Glomerular endothelial cell (primary cell): ENCODE results near the gene NT5DC2. TPM values are rescaled to one million over a fixed set of nuclear protein-coding genes. Genes with fewer than 3 reads are reported as not detected.

Experiments
- DNase-seq: peaks from one replicate; pipeline ENCODE4 v3.0.0-alpha.2; 2011; ENCODE audit warnings: low read depth, low spot score; ENCODE audit errors: extremely low read depth
- total RNA-seq: library from RNA; depleted of rRNA; stranded (reverse); fragments of >200 nt; gene quantifications from 2 replicates; pipeline ENCODE4 v1.2.3, GENCODE V29; 2015

NT5DC2 gene
- total RNA-seq, 1 donor from 2014 or later = 228 TPM

DNA sequence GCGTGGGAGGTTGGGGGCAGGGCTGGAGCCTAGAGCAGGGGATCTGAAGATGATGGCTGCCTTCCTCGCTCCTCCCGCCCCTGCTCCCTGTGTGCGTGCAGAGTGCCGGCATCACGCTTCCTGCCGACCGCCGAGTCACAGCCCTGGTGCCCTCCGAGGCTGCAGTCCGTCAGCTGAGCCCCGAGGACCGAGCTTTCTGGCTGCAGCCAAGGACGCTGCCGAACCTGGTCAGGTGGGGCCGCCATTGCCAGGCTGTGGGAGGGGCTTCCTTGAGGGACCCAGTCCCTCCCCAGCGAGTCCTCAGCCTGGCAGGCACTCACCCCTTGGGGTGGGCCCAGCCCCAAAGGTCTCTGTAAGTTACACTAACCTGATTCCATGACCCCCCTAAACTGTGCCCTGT is 20.9 kb downstream of the NT5DC2 start:
- no peak for DNase-seq

DNA sequence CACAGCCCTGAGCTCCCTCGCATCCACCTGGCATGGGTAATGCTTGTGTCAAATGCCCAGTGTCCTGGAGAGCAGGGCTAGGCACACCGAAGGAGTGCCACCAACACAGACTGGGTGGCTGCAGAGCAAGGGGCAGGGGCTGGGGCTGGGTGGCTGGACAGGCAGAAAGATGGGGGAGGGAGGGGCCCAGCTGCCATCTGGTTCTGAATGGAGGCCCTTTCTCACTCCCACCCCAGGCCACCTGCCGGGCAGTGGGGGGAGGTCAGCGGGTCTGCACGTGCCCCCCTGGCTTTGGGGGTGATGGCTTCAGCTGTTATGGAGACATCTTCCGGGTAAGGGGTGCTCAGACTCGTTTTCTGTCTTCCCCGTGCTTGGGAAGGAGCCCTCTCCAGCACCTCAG is 21.6 kb downstream of the NT5DC2 start:
- DNase-seq = no peak

DNA sequence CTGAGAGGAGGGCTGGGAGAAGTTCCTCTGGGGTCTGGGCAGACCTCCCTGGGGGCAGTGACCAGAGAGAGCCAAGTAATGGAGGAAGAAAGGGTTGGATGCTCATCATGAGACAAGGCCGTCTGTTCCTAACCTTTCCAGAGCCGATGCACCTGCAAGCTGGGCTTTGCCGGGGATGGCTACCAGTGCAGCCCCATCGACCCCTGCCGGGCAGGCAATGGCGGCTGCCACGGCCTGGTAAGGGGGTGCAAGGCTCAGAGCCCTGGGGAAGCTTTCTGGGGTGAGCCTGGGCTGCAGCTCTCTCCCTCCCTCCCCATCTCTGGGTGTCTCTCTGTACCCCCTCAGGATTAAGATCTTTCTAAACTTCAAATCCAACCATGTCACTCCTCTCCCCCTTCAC is 22.1 kb downstream of the NT5DC2 start:
- no peak for DNase-seq

DNA sequence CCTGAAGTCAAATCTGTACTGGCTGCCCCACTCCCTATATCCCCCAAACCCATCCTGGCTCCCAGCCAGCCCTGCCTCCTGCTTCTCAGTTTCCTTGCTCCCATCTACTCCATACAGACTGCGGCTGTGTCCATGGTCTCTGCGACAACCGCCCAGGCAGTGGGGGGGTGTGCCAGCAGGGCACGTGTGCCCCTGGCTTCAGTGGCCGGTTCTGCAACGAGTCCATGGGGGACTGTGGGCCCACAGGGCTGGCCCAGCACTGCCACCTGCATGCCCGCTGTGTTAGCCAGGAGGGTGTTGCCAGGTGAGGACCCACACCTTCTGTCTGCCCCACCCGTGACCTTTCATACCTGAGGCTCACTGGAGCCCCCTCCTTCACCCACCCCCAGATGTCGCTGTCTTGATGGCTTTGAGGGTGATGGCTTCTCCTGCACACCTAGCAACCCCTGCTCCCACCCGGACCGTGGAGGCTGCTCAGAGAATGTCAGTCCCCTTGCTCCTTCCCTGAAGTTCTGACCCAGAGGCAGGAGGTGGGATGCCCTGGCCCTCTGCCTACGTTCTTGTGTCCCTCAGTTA is 23.8 kb downstream of the NT5DC2 start:
- DNase-seq = no peak

DNA sequence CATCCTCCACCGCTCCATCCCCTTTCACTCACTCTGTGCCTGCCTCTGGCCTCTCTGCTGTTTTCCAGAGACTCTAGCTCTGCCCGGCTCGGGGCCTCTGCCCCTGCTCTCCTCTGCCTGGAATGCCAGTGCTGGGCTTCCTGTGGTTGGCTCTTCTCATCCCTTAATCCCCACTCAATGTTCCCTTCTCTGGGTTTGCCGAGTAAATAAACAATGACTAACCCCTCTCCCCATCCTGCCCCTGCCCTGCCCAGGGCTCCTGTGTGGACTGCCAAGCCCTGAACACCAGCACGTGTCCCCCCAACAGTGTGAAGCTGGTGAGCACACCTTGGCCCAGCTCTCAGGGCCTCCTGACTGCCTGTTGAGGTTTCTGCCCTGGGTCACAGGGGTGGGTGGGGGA is 26.3 kb downstream of the NT5DC2 start:
- DNase-seq = no peak

DNA sequence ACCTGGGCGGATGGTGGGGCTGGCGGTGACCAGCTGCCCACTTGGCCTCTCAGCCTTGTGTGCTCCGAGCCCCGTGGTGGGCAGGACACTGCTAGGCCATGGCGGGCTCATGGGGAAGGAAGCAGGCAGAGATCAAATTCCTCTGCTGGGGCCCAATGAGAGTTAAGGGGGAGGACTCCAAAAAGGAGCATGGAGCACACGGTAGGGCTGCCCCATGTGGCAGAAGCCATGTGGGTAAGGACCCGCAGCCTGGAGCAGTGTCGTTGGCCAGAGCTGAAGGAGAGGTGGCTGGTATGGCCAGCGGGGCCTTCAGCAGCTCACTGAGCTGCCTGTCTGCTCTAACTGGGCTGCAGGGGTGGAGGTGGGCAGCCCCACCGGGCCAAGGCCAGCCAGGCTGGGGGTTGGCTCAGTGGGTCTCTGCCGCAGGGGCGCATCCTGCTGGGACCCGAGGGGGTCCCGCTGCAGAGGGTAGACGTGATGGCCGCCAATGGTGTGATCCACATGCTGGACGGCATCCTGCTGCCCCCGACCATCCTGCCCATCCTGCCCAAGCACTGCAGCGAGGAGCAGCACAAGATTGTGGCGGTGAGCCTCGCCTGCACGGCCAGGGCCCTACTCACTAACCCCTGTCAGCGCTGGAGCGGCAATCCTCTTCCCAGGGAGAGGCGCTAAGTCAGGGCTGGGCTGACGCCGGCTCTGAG is 27.2 kb downstream of the NT5DC2 start:
- no peak for DNase-seq

DNA sequence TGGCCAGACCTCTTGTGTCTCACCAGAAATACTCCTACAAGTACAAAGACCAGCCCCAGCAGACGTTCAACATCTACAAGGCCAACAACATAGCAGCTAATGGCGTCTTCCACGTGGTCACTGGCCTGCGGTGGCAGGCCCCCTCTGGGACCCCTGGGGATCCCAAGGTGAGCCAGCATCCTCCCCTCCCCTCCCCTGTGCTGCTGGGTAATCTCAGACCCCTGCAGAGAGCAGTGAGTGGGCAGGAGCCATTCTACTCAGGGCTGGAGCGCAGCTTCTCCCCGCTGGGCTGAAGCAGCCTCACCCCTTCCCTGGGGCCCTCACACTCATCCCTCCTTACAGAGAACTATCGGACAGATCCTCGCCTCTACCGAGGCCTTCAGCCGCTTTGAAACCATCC is 28.7 kb downstream of the NT5DC2 start:
- DNase-seq = no peak

DNA sequence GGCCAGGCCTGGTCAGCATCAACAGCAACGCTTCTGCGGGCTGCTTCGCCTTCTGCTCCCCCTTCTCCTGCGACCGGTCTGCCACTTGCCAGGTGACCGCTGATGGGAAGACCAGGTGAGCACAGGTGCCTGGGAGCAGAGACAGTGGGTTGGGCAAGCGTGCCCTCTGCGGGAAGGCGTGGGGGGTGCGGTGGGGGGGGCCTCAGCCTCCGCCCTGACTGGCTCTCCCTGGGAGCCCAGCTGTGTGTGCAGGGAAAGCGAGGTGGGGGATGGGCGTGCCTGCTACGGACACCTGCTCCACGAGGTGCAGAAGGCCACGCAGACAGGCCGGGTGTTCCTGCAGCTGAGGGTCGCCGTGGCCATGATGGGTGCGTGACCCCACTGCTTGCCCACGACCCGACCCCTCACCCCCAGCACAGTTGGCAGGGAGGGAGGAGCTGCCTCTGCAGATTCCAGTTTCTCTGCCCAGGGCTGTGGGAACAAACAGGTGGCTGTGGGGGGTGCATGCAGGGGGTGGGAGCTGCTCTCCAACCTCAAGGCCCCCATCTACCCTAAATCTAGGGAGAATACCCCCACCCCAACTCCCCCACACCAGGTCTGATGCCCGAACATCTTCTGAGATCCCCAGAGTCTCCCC is 29.8 kb downstream of the NT5DC2 start:
- DNase-seq = no peak

DNA sequence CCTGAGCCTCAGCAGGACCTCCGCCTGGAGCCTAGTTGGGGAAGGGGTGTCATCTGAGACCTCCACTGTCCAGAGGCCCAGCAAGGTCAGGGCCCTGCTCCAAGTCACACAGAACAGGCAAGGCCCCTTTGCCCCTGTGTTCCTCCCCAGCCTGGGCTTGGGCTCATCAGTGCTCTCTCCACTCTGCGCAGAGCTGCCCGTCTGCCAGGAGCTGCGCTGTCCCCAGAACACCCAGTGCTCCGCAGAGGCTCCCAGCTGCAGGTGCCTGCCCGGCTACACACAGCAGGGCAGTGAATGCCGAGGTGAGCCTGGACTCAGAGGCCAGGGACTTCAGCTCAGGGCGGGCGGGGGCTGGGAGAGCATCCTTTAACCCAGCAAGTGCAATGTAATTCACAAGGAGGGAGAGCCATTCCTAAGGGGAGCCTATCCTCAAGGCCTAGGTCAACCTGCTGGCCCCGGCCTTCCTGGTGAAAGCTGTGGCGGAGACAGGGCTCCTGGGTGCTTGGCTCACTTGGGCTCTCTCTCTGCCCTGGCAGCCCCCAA is 30.8 kb downstream of the NT5DC2 start:
- no peak for DNase-seq

DNA sequence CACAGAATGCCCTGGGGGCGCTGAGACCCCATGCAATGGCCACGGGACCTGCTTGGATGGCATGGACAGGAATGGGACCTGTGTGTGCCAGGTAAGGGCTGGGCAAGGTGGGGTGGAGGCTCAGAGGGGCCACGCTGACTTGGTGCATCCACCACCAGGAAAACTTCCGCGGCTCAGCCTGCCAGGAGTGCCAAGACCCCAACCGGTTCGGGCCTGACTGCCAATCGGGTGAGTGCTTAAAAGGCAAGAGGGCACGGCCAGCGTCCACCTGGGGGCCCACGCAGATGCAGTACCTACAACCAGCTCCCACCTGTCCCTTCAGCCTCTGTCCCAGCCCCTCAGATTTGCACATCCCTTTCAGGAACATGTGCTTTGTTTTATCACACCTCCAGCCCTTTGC is 31.7 kb downstream of the NT5DC2 start:
- DNase-seq = no peak

DNA sequence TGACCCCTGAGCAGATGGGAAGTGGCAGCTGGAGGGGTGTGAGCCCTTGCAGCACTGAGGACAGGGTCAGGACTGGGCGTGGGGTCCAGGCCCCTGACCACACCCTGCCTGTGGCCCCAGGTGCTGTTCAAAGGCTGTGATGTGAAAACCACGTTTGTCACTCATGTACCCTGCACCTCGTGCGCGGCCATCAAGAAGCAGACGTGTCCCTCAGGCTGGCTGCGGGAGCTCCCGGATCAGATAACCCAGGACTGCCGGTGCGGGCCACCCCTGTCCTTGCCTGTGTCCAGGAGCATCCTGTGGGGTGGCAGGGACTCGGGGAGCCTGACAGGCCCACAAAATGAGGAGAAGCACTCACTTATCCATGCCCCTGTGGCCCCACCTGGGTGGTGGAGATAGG is 32.6 kb downstream of the NT5DC2 start:
- no peak for DNase-seq

DNA sequence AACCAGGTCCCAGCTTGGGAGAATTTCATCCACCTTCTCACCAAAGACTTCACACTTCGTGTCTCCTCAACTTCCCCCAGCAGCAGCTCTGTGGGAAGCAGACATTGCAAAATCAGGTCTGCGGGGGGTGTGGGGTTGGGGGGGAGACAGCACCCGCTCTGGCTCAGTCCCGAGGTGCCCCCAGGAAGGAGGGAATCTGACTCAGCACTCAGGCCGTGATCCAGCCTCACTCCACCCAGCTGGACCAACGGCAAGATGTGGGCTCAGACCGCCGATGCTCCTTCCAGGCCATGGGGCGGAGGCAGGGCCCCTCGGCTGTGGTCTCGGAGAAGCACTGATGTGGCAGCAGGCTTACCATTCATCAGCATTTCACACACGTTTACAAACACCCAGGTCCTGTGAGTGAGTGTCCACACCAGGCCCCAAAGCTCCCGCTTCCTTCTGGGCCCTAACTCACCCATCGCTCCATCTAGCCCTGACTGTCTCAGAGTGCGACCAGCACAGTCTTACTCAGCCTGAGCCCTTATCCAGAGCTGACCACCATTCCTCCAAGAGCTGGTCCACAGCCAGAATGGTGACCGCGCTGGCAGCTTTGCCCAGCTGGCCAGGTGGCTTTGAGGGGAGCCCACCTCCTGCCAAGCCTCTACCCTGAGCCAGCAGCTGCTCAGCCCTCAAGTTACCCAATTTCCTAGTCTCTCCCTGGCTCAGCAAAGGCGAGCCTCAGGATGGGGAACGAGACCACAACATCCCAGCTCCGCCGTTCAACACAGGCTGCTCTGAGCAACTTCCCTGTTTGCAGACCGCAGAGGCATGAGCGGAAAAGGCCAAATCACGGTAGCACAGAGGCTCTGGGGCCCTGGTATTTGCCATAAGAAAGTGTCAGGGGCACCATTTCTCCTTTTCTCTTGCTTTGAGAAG is 35.3 kb downstream of the NT5DC2 start:
- DNase-seq = no peak

DNA sequence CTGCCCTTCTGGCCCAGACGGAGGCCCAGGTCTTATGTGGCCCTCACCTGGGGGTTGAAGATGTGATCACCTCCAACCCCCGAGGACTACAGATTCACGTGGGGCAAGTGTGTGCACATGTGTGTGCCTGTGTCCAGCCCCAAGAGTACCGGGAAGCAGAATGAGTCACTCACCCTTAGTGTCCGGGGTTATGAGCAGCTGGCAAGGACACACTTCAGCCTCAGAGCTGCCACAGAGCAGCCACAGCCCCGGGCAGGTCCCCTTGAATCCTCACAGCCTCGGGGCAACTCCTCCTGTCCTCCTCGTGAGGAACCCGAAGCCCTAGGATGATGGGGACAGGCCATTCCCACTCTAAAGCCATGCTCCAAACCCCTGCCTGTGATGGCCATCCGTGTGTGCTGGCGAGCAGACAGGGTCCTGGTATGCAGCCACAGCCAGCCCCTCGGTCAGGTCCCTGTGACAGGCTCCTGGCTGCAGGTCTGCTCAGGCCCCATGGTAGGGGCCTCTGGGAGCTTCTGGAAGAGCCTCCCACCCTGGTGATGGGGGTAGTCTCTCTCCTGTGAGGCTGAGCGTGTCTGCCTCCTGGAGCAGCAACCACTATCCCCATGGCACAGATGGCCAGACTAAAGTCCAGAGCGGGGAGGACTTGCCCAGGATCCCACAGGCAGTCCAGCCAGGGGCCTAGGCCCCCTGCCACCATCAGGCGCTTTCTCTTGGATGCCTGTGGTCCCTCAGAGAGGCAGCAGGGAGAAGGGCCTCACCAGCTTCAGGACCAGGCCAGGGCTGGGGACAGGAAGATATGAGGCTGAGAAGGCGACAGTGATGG is 37.7 kb downstream of the NT5DC2 start:
- DNase-seq = no peak

DNA sequence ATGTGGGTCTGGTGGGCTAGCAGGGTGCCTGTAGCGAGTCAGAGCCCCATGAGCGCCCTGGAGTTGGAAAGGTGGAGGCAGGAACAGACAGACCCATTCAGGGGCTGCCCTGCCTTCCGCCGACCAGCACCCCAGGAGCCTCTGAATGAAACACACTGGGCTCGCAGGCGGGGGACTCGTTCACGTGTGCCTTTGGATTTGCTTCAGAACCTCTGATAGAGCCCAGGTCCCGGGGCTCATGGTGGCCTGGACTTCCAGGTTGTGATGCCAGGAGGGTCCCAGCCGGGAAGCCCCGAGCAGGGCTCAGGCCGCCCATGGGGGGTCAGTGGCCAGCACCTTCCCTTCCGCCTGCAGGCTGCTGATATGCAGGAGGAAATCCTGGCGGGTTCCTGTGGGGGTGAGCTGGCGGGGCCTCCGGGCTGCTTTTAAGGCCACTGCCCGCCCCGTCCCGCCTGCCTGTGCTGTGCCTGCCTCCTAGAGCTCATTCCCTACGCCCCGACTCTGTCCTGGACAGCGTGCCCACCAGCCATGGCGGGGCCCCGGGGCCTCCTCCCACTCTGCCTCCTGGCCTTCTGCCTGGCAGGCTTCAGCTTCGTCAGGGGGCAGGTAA is 38.7 kb downstream of the NT5DC2 start, which contains the start of gene STAB1:
Gene STAB1, plus strand, starts transcription at position 453 of the 610 bp plus-strand sequence. Its CDS starts 76 bp downstream, at position 529.
- no peak for DNase-seq

DNA sequence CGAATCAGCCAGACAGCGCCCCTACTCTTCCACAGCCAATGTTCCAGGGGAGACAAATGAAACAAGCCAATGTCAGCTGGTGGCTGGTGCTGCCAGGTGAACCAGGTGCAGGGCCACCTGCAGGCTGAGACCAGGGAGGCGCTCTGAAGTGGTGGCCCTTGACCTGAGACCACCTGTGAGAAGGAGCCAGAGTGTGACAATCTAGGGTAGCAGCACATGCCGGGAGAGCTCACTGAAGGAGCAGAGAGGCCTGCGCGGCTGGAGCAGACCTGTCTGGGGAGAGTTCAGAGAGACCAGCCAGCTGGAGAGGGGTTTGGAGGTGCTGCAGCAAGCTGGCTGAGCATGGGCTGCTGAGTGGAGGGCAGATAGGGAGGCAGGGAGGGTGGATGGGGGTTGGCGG is 39.2 kb downstream of the NT5DC2 start:
- DNase-seq = no peak

DNA sequence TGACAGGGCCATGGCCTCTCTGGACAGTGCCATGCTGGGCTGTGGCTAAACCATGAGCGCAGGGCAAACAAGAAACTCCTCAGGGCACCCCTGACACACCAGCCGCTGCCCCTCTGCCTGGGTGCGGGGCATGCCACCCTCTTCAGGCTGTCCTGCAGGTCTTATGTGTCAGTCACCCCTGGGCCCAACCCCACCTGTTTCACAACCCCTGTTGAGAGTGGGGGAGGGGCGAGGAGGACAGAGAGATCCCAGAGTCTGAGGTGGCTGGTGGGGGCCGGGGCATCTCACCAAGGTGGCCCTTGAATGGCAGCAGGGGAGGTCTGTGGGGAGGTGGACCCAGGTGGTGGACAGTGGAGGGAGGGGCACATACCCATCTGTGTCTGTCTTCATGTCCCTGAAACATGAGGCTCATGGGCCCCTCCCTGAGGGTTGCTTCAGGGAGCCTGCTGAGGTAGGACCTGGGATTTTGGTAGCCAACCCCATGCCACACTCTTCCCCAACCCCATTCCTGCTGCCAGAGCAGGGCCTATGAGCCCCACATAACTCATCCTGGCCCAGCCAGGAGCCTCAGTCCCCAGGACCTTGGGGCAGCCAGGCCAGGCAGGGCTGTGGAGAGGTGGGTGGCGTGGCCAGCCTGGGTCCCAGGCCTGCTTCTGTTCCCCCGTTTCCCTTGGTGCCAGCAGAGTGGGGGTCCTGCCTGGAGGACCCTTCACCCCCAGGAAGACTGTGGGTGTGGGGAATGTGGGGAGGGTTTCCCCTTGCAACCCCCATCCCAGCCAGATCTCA is 40.2 kb downstream of the NT5DC2 start:
- no peak for DNase-seq

DNA sequence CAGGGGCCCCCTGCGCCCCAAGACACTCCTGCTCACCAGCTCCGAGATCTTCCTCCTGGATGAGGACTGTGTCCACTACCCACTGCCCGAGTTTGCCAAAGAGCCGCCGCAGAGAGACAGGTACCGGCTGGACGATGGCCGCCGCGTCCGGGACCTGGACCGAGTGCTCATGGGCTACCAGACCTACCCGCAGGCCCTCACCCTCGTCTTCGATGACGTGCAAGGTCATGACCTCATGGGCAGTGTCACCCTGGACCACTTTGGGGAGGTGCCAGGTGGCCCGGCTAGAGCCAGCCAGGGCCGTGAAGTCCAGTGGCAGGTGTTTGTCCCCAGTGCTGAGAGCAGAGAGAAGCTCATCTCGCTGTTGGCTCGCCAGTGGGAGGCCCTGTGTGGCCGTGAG is 41.6 kb downstream of the NT5DC2 start:
- DNase-seq = no peak

DNA sequence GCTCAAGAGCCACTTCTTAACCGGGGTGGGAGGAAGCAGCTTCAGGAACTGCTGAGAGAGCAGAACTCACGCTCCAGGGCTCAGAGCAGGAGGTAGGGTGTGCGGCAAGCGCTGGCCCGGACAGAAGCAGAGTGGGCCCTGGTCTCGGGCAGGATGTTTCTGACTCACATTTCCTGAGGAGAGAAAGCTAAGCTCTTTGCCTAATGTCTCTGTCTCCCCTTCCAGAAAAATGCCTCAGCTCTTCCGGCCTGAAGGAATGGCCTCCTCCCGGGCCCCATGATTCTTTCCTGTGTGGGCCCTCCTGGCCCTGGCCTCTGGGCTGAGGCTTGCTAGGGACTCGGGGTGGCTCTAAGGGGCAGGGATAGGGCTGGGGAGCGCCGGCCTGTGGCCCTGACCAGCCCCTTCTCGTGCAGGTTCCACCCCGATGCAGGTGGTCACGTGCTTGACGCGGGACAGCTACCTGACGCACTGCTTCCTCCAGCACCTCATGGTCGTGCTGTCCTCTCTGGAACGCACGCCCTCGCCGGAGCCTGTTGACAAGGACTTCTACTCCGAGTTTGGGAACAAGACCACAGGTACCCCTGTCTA is 42.6 kb downstream of the NT5DC2 start:
- DNase-seq = no peak
